ENCODE results near the gene EMILIN2.
A peak's percentile ranks its signal among the peaks of the same experiment; 100 is the strongest.

EMILIN2 gene

GRCh38 chr18:2954869-2955645 lies 108.3 kb downstream of the EMILIN2 start:
- H3K4me3 ChIP-seq (ENCODE audit: low read depth, low read length) = no peak overlapping the region
- no peak for TF ChIP-seq CTCF (IDR thresholded peaks at IDR 0.05; ENCODE audit: low read depth, low read length)
- DNase-seq (ENCODE audit: low read depth, low spot score) = no peak
- in situ Hi-C loops (cut with HindIII; ENCODE audit: low sequenced_read_pairs) = no loop called here

- no peak for DNase-seq (ENCODE audit: low read depth, low spot score)
- in situ Hi-C loops (cut with HindIII; ENCODE audit: low sequenced_read_pairs) = no loop called here
- no peak for TF ChIP-seq CTCF (IDR thresholded peaks at IDR 0.05; ENCODE audit: low read depth, low read length)
- H3K4me3 ChIP-seq (ENCODE audit: low read depth, low read length) = no peak overlapping the region
Measured at GRCh38 chr18:2956056-2956455, 109.2 kb downstream of the EMILIN2 start.

GRCh38 chr18:2958819-2959298 lies 112.1 kb downstream of the EMILIN2 start:
- in situ Hi-C loops (cut with HindIII; ENCODE audit: low sequenced_read_pairs) = no loop called here
- TF ChIP-seq CTCF (IDR thresholded peaks at IDR 0.05; ENCODE audit: low read depth, low read length) = no peak
- peak; percentile 57 for DNase-seq (ENCODE audit: low read depth, low spot score)
- no peak overlapping the region for H3K4me3 ChIP-seq (ENCODE audit: low read depth, low read length)

GRCh38 chr18:2959341-2959740 lies 112.5 kb downstream of the EMILIN2 start:
- DNase-seq (ENCODE audit: low read depth, low spot score) = no peak
- TF ChIP-seq CTCF (IDR thresholded peaks at IDR 0.05; ENCODE audit: low read depth, low read length) = no peak
- in situ Hi-C loops (cut with HindIII; ENCODE audit: low sequenced_read_pairs) = no loop called here
- H3K4me3 ChIP-seq (ENCODE audit: low read depth, low read length) = no peak overlapping the region

GRCh38 chr18:2960983-2961696 lies 114.3 kb downstream of the EMILIN2 start:
- no peak overlapping the region for H3K4me3 ChIP-seq (ENCODE audit: low read depth, low read length)
- DNase-seq (ENCODE audit: low read depth, low spot score) = no peak
- TF ChIP-seq CTCF (IDR thresholded peaks at IDR 0.05; ENCODE audit: low read depth, low read length) = no peak
- in situ Hi-C loops (cut with HindIII; ENCODE audit: low sequenced_read_pairs) = no loop called here

- DNase-seq (ENCODE audit: low read depth, low spot score) = peak; percentile 66
- in situ Hi-C loops (cut with HindIII; ENCODE audit: low sequenced_read_pairs) = no loop called here
- TF ChIP-seq CTCF (IDR thresholded peaks at IDR 0.05; ENCODE audit: low read depth, low read length) = no peak
- no peak overlapping the region for H3K4me3 ChIP-seq (ENCODE audit: low read depth, low read length)
Measured at GRCh38 chr18:2961821-2962220, 115.0 kb downstream of the EMILIN2 start.
